ENCODE measurements around the gene NBPF1.
"Not testable (repeated sequence)": the region's sequence is repeated elsewhere in the genome, so short reads cannot be mapped to it uniquely, and the experiment has no call there.

NBPF1 gene

DNA sequence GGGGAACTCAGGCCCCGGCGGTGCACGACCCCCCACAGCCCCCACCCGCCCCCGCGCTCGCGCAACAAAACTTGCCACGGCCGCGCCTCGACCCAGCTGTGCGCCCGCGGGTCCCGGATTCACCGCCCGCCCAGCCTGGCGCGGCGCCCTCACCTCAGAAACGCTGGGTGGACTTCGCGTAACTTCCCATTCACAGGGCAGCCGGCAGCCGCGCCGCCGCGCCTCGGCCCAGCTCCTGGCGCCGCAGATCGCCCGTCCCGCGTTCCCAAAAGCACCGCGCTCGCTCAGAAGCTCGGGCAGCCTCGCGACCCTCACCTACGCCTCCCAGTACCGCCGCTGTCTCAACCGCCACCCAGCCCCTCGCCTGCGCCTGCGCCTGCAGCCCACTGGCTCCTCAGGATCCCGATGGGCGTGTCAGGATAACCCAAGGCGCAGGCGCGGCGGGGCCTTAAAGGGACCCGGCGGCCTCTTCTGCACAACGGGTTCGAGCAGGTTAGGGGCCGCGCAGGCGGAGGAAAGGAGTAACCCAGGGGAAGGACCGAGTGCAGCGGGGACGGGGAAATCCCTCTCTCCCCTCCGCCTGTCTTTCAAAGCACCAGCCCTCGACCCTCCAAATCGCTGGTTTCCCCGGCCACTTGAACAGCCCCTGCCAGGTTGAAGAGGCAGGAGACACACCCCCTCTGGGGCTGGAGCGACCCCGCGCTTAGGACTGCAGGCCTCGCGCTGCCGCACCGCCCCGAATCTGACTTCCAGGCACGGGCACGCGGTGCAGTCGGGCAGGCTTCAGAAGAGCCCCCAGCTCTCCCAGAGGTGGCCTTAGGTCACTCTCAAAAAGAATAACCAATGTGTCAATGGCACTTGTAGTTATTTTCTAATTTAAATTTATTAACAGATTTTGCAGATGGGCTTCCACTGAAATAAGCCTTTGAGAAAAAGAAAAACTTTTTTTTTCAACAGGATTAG lies at the start of gene NBPF1:
NBPF1 (minus strand) TSS at position 380 of the 963 bp plus-strand sequence.
- in situ Hi-C loops (cut with HindIII; ENCODE audit: low sequenced_read_pairs), result loop anchor here (25.0 kb wide), 1 partner anchor 424 kb away; no protein-coding TSS in a partner anchor

GRCh38 chr1:16658234-16658633 lies 44.9 kb upstream of the NBPF1 start:
- in situ Hi-C loops (cut with HindIII; ENCODE audit: low sequenced_read_pairs), result not testable (repeated sequence)

DNA sequence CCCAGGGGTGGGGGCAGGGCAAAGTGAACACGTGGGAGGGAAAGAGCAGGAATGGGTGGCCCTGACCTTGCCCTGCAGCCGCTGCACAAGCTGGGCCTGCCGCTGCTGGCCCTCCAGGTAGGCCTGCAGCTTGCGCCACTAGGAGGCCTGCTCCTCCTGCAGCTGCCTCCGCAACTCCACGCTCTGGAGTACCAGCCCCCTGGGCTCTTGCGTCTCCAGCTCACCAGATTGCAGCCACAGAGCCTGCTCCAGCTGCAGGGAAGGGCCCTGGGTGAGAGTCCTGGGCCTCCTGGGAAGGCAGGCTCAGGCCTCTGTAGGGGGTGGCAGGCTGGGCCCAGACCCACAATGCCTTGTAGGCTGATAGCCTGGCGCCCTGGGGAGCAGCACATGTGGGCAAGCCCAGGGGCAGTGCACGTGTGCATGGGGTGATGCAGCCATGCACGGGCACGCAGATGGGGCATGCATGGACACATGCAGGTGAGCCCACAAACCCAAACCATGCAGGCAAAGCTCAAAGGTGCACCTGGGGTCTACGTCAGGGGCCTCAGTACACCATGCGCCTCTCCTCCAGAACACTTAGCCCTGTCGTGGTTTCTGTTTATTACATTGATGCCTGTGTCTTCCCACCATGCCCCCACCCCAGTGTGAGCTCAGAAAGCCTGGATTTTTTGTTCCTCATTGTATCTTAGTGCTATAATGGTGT lies 43.8 kb upstream of the NBPF1 start:
- in situ Hi-C loops (cut with HindIII; ENCODE audit: low sequenced_read_pairs), result not testable (repeated sequence)

- in situ Hi-C loops (cut with HindIII; ENCODE audit: low sequenced_read_pairs), result not testable (repeated sequence)
Measured at GRCh38 chr1:16656574-16656973, 43.2 kb upstream of the NBPF1 start.

- in situ Hi-C loops (cut with HindIII; ENCODE audit: low sequenced_read_pairs), result not testable (repeated sequence)
Measured at GRCh38 chr1:16651560-16651959, 38.2 kb upstream of the NBPF1 start.

- in situ Hi-C loops (cut with HindIII; ENCODE audit: low sequenced_read_pairs), result not testable (repeated sequence)
Measured at GRCh38 chr1:16649960-16650359, 36.6 kb upstream of the NBPF1 start.

GRCh38 chr1:16649390-16649789 lies 36.0 kb upstream of the NBPF1 start:
- in situ Hi-C loops (cut with HindIII; ENCODE audit: low sequenced_read_pairs), result not testable (repeated sequence)

DNA sequence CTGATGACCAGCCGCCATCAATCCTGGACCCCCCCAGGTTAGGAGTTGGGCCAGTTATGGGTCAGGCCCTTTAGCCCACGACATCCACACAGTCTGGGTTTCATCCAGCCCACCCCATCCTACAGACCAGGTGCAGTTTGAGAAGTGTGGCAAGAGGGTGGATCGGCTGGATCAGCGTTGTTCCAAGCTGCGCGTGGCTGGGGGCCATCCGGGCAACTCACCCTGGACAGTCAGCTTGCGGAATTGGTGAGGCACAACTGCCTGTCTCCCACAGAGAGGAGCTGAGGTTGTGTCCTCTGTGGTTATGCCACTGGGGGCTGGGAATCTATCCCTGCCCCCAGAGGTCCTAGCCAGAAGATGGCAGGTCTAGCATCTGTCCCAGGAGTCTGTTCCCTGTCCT lies 35.4 kb upstream of the NBPF1 start:
- in situ Hi-C loops (cut with HindIII; ENCODE audit: low sequenced_read_pairs), result not testable (repeated sequence)

- in situ Hi-C loops (cut with HindIII; ENCODE audit: low sequenced_read_pairs), result not testable (repeated sequence)
Measured at GRCh38 chr1:16648250-16648649, 34.9 kb upstream of the NBPF1 start.

GRCh38 chr1:16647179-16648176 lies 34.1 kb upstream of the NBPF1 start:
- in situ Hi-C loops (cut with HindIII; ENCODE audit: low sequenced_read_pairs), result not testable (repeated sequence)

DNA sequence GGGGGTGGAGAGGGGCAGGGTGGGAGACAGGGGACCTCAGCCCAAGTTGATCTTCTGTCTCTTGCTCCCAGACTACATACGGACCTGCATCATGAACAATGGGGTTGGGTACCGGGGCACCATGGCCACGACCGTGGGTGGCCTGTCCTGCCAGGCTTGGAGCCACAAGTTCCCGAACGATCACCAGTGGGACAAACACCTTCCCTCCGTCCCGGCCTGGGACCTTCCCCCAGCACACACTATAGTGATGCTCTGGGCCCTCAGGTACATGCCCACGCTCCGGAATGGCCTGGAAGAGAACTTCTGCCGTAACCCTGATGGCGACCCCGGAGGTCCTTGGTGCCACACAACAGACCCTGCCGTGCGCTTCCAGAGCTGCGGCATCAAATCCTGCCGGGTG lies 33.4 kb upstream of the NBPF1 start:
- in situ Hi-C loops (cut with HindIII; ENCODE audit: low sequenced_read_pairs), result not testable (repeated sequence)

GRCh38 chr1:16646061-16646664 lies 32.8 kb upstream of the NBPF1 start:
- in situ Hi-C loops (cut with HindIII; ENCODE audit: low sequenced_read_pairs), result not testable (repeated sequence)

- in situ Hi-C loops (cut with HindIII; ENCODE audit: low sequenced_read_pairs), result not testable (repeated sequence)
Measured at GRCh38 chr1:16645271-16646060, 32.1 kb upstream of the NBPF1 start.

DNA sequence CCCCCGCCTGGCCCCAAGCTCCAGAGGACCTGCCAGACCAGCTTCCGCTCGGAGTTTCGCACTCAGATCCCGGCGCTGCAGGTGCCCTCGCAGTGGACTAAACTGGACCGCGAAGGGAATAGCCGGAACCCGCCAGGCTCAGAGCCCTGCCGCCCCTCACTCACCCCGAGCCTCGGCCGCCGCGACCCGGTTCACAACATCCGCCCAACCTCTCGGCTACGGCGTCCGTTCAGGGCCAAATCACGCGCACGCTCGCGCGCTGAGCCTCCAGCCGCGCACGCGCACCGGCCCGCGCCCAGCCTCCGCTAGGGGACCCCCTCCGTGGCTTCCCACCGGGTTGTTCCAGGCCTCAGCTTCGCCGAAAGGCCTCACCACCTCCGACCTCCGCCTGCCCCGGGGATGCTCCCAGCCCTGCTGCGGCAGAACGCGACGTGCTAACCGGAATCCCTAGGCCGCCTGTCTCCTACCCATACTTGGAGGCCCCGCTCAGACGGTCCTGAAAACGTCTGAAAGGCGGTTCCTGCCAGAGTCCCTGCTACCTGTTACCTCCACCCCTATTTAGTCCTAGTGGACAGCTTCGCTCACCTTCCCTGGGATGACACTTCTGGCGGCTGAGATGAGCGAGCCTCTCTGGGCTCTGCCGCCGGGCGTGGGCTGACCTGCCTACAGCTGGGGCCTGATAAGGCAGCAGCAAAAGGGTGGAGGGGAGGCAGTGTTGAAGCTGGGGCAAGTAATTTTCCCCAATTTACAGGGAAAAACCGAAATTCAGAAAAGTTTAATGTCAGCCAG lies 31.3 kb upstream of the NBPF1 start:
- in situ Hi-C loops (cut with HindIII; ENCODE audit: low sequenced_read_pairs), result not testable (repeated sequence)

DNA sequence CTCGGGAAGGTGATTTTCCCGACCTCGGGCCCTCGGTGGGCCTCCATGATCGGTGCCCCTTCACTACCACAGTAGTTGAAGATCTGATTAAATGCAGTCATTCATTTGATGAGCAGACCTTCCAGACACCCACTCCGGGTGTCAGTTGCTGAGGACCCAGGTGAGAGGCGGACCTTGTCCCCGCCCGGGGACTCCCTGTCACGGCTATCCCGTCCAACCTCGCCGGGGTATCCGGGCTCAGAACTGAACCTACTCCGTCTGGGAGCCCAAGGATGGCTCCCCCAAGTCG lies 30.8 kb upstream of the NBPF1 start:
- in situ Hi-C loops (cut with HindIII; ENCODE audit: low sequenced_read_pairs), result no loop called here

GRCh38 chr1:16643476-16644192 lies 30.3 kb upstream of the NBPF1 start:
- in situ Hi-C loops (cut with HindIII; ENCODE audit: low sequenced_read_pairs), result not testable (repeated sequence)

DNA sequence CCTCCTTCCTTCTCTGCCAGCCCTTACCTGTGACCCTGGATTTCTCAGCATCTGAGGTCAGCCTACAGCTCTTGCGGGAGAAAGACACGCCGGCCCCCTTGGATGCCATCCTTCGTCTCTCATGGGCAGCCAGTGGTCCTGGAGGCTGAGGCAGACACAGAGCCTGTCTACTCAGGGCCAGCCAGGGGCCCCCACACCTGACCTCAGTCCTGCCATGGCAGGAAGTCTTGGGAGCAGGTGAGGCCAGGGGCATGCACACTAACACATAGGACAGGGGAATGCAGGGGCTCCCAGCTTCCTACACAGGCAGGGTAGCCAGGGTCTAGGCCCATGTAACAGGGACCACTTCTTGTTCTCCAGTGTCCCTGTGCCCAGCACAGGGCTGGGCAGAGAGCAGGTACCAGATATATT lies 29.6 kb upstream of the NBPF1 start:
- in situ Hi-C loops (cut with HindIII; ENCODE audit: low sequenced_read_pairs), result not testable (repeated sequence)
